ENCODE results near the gene RUVBL2.

Gene RUVBL2

DNA sequence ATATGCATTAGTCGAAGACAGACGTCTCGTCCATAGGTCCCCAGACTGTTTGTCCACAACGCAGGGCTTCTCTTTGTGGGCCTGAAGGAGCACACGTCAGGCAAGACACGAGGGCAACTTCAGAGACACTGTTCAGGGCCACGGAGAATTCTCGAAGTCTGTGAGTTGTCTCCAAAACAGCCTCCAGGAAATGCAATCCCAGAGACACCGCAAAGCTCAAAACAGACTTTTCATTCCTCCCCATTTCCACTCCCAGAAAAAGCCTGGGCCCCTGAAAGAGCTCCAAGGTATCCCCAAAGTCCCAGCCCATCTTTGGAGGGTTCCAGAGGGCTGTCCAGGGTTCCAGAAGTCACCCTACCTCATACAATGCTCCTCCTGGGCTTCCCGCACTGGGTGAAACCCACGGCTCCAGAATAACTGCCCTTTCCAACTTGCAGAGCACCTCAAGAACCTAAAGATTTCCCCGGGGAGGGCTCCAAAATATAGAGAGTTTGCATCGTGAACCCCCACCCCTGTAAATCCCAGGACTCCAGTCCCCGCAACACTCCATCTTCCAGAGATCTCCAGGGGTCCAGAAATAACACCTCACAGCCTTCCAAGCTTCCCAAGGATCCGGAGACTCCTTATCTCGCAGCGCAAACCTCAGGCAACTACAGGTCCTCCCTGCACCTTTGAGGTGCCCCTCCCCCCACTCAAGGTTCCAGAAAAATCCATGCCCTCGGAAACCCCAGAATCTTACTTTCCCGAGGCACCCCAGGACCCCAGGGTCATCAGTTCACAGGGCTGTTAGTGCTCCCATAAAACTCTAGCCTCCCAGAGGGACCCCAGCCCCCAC lies 29.3 kb upstream of the RUVBL2 start:
- DNase-seq, result peak; percentile 63

DNA sequence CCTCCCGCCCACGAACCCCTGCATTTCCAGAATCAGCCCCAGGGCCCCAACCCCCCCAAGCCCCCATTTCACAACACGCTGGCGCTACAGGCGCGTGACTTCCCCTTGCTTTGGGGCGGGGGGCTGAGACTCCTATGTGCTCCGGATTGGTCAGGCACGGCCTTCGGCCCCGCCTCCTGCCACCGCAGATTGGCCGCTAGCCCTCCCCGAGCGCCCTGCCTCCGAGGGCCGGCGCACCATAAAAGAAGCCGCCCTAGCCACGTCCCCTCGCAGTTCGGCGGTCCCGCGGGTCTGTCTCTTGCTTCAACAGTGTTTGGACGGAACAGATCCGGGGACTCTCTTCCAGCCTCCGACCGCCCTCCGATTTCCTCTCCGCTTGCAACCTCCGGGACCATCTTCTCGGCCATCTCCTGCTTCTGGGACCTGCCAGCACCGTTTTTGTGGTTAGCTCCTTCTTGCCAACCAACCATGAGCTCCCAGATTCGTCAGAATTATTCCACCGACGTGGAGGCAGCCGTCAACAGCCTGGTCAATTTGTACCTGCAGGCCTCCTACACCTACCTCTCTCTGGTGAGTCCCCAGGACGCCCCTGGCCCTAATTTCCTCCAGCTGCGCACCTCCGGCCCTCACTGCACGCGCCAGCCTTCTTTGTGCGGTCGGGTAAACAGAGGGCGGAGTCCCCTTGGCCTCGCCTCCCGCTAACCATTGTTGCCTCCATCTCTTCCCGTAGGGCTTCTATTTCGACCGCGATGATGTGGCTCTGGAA lies 28.5 kb upstream of the RUVBL2 start, which contains the start of gene FTL:
TSS of gene FTL (plus strand) at position 270 of the 766 bp plus-strand sequence. CDS start at position 469, 199 bp downstream.
- peak; percentile 97 for DNase-seq

DNA sequence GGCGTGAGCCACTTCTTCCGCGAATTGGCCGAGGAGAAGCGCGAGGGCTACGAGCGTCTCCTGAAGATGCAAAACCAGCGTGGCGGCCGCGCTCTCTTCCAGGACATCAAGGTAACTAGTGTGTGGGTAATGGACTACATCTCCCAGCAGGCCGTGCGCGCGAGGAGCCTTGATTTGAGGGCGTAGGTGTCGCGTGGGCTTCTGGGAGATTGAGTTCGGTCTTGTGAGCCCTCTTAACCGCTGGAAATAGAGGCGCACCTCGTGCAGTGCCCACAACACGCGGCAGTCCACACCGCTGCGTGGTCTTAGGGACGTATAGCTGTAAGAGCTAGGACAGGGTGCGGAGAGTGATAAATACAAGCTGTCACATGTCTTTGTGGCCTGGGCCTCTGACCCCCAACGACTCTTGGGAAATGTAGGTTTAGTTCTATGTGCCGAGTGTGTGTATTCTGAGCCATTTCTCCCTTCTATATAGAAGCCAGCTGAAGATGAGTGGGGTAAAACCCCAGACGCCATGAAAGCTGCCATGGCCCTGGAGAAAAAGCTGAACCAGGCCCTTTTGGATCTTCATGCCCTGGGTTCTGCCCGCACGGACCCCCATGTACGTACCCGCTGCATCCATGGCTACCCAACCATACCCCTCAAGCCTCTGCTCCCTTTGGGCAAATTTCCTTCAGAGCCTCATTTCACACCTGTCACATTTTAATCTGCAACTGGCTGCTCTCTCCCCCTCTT lies 27.7 kb upstream of the RUVBL2 start:
- DNase-seq, result peak; percentile 81

DNA sequence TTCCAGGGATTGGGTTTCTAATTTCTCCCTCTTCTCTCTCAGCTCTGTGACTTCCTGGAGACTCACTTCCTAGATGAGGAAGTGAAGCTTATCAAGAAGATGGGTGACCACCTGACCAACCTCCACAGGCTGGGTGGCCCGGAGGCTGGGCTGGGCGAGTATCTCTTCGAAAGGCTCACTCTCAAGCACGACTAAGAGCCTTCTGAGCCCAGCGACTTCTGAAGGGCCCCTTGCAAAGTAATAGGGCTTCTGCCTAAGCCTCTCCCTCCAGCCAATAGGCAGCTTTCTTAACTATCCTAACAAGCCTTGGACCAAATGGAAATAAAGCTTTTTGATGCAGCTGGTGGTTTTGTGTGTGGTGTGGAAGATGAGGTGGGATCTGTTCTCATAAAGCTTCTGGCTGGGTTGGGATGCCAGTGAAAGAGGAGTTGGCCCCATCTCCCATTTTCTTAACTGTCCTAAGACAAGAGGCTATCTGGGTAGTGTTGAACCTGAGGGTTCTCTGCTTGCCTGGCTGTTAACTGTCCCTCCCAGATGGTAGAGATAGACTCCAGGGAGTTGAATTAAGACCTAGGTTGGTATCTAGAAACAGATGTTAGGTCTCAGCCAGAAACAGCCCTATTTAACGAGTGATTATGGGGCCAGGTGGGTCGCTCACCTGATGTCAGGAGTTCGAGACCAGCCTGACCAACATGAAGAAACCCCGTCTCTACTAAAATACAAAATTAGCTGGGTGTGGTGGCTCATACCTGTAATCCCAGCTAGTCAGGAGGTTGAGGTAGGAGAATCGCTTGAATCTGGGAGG lies 26.9 kb upstream of the RUVBL2 start:
- DNase-seq, result no peak

DNA sequence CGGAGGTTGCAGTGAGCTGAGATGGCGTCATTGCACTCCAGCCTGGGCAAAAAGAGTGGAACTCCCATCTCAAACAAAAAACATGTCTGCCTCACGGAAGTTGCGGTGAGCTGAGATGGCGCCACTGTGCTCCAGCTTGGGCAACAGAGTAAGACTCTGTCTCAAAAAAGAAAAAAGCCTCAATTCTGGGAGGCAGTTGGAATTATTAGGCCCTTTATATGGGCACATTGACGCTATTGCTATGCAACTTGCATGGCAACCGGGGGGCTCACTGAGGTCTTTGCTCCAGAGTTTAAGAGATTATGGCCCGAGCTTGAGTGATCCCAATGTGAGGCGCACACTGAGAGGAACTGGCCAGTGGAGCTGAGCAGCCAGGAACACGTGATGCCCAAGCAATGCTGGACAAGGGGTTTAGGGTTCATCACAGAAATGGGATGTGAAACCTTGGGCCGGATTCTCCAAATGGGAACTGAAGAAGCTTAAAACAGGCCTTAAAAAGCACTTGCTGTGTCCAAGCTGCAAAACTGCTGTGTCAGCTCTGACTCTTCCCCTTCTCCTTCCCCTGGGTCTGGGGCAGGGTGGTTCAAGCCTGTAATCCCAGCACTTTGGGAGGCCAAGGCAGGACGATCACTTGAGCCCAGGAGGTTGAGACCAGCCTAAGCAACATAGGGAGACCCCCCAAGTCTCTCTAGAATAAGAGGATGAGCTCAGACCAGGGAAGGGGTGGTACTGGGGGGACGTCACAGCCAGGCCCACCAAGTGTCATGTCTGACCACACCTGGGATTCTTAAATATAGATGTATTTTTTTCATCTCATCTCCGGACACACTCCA lies 26.1 kb upstream of the RUVBL2 start:
- DNase-seq, result peak; percentile 50

DNA sequence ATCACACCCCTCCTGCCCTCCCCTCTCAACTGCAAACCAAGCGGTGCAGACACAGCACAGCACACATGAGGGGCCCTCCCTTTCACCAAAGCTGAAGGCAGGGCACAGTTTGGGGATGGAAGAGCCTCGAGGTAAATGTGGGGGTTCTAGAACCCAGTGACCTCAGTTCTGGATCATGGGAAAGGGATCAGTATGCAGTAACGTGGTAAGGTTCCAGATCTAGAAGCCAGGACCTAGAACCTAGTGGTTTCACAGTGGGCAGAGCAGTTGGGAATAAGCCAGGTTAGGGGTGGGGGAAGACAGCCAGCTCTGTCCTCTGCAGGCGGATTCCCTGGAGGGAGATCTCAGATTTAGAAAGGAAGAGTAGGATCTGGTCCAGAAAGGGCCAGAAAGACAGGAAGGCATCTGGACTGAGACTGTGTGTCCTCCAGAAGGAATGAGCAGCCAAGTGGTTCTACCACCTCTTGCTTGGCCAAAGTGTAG lies 25.5 kb upstream of the RUVBL2 start:
- DNase-seq, result peak; percentile 44

DNA sequence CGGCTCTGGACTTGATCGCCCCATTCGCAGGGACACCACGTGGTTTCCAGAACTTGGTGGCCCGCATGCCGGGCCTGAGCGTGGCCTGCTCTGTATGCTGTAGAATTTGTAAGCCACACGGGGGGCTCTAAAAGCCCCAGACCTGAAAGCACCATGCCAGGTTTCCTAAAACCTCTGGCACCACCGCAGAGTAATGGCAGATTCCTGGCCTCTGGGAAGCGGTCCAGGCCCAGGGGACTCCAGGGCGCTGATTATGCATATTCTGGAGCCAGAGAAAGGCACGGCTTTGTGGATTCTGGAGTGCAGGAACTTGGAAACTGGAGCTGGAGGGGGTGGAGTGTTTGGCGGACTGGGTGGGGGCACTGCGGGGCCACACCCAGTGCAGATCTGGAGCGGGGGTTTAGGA lies 24.9 kb upstream of the RUVBL2 start:
- DNase-seq, result no peak

DNA sequence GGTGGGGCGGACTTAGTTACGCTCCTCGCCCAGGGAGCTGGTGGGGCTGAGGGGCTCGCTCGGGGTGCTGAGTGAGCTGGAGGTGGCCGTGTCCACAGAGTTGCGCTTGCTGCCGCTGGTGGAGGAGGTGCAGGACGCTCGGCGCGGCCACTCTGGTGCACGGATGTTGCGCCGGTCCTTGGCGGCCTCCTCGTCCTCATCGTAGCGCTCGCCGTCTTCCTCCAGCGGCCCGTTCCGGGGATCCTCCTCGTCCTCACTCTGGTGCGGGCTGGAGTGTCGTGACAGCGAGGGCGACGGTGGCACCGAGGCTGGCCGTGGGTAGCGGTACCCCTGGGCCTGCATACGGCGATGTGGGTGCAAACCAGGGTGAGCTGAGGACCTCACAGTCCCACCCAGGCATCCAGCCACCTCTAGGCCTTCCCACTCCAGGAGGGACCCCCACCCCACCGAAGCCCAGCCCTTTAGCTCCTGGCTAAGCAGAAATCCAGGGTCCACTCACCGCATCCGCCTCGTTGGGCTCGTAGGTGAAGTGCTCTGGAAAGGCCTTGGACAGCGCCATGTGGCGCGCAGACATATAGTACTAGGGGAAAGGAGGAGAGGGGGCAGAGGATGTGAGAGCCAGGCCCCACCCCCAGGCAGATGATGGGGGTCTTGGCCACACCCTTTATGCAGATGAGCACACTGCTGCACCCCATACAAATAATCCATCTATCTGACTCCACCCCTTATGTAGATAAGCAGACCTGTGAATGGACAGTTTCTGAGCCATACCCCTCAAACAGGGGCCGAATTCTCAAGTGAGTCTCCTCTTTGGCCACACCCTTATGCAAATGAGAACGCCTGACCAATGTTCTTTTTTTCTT lies 24.2 kb upstream of the RUVBL2 start:
- peak; percentile 21 for DNase-seq

DNA sequence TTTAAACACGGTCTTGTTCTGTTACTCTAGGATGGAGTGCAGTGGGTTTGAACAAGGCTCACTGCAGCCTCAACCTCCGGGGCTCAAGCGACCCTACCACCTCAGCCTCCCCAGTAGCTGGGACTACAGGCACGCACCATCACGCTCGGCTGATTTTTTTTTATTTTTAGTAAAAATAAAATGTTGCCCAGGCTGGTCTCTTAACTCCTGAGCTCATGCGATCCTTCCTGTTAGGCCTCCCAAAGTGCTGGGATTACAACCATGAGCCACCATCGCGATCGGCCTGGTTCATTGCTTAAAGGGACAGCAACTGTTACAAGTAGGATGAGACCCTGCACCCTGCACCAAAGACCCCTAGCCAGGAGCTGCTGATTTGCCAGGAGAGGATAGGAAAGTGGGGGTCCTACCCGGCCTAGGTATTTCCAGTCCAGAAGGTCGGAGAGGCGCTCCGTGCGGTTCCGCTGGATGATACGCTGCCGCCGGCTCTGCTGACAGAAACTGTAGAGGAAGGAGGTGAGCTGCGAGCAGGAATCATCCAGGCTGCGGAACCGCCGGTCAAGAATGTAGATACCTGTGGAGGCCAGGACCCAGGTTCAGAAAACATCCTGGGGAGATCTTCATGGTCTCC lies 23.4 kb upstream of the RUVBL2 start:
- DNase-seq, result no peak

DNA sequence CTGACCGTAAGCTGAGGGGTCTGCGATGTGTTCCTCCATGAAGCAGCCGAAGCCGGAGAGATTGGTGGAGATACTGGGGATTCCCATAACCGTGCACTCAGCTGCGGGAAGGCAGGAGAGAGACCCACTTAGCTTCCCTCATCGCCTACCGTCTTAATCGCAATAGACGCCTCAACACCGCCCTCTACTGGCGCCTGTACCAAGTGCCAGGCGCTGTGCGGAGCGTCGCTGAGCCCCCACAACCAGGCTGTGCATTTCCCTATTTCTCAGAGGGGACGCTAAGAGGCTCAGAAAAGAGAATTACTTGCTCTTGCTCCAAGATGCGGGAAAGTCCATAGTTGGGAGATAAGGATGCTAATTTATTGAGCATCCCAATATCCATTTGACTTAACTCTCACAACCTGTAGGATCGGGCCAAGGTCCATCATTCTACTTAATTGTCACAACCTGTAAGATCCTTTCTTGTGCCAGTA lies 22.7 kb upstream of the RUVBL2 start:
- peak; percentile 73 for DNase-seq

DNA sequence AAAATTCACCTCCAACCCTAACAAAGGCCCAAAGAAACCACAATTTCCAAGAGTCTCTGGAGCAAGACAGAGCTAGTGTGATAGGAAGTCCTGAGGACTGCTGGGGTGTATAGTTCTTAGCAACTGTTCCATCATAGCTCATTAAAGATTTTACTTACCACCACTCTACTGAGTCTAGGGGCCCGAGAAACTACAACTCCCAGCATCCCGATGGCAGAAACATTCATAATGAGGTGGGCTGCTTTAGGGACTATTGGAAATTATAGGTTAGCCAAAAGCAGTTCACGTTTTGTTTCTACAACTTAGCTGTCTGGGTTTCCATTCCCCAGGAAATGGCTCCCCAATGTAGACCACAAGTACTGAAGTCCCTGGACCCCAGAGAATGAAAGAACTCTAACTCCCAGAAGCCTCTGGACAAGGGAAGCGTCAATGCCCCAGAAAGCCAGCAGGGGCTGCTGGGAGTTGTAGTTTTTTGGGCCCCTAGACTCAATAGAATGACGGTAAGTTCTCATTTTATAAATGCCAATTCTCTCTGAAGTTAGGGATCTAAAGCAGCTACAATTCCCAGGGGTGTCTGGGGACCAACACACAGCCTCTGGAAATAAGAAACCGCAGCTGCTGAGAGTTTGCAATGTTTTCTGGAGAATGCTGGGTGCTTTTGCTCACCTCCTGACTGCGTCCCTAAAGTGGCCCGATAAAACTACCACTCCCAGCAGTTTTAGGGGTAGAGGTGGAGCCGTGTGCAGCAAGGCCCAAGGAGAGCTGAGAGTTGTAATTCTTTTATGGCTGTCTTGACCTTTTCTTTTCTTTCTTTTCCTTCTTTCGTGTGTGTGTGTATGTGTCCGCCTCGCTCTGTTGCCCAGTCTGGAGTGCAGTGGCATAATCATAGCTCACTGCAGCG lies 17.5 kb upstream of the RUVBL2 start:
- DNase-seq, result no peak

DNA sequence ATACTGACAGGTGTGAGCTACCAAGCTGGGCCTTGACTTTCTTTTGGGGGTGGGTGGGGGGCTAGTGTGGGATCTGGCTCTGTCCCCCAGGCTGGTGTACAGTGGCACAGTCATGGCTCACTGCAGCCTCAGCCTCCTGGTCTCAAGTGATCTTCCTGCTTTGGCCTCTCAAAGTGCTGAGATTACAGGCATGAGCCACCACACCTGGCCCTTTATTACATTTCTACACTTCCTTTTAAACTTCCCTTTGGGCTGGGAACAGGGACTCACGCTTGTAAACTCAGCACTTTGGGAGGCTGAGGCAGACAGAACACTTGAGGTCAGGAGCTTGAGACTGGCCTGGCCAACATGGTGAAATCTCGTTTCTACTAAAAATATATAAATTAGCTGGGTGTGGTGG lies 16.6 kb upstream of the RUVBL2 start:
- no peak for DNase-seq

DNA sequence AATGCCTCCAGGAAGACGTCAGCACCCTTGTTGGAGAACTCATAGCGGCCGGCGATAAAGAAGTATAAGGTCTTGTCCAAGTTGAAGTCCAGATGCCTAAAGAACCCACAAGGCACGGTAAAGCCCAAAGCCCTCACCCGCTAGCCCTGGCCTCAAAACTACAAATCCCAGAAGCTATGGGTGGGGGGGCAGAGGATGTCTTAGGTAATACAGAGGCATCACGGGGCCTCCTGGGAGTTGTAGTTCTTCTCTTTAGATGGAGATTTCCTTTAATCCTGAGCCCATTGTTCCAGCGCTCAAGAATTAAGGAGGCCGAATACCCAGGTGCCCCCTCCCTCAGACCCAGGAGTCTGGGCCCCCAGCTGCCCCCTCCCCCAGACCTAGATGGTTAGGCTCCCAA lies 11.4 kb upstream of the RUVBL2 start:
- DNase-seq, result no peak

DNA sequence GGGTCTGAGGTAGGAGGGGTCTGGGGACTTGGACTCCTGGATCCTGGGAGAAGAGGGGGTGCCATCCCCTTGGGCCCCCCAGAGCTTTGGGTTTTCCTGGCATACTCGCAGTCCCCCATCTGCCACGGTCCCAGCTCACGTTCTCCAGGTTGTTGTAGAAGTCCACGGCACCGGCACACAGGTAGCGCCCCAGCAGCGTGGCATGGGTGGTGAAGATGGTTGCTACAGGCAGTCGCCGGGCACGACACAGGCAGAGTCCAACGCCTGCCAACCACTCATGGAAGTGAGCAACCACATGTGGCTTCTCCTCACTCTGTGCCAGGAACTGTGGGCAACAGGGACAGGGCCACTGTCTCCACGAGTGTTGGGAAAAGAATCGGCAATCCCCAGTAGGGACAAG lies 8.0 kb upstream of the RUVBL2 start:
- no peak for DNase-seq

DNA sequence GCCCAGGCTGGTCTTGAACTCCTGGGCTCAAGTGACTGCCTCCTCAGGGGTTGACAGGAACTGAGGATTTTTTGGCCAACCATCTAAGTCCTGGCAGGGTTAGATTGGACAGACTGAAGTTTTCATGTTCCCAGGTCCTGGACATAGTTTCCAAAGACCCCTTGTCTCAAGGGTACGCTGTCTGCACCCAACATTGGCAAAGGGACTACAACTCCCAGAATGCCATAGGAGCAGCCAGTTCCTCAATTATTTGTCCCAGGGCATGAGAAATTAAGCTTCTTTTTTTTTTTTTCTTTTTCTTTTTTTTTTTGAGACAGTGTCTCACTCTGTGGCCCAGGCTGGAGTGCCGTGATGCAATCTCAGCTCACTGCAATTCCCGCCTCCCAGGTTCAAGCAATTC lies 7.5 kb upstream of the RUVBL2 start:
- DNase-seq, result no peak

DNA sequence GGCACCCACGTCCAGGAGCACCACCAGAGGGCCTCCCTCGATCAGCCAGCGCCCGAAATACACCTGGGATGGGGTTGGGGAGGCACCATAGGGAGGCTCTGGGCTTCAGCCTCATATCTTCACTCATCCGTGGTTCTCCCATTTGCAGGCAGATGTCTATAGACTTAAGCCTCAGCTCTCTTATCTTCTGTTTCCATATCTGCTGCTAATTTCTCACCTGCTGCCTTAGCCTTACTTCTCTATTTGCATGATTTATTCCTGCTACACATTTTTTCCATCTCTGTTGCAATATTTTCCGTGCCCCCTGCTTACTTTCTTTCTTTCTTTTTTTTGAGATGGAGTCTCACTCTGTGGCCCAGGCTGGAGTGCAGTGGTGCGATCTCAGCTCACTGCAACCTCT lies 6.4 kb upstream of the RUVBL2 start:
- DNase-seq, result no peak

DNA sequence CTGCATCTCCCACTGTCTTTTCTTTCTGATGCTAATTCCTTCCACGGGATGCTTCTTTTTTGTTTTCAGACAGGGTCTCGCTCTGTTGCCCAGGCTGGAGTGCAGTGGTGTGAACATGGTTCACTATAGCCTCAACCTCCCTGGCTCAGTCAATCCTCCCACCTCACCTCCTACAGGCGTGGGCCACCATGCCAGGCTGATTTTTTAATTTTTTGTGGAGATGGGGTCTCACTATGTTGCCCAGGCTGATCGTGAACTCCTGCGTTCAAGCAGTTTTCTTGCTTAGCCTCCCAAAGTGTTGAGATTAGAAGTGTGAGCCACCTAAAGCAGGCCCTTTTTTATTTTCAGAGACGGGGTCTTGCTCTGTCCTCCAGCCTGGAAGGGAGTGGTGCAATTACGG lies 5.4 kb upstream of the RUVBL2 start:
- no peak for DNase-seq

DNA sequence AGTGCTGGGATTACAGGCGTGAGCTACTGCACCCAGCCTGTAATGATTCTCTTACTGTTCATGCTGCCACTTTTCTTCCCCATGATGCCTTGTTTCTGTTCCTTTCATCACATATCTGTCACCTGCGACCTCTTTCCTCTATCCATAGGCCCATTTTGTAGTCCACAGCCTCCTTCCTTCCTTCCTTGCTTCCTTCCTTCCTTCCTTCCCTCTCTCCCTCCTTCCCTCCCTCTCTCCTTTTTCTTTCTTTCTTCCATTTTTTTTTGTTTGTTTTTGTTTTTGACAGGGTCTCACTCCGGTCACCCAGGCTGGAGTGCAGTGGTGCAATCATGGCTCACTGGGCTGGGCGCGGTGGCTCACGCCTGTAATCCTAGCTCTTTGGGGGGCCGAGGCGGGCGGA lies 4.8 kb upstream of the RUVBL2 start:
- no peak for DNase-seq
